Liver (tissue), 3 donors: ENCODE results near the gene SOCS2.

Experiments used
- CTCF ChIP-seq: fragments of 150-350 bp; IDR thresholded peaks from 2 replicates; pipeline ENCODE4 v1.5.1; 2017; ENCODE audit warnings: improper control_type of control experiment, low read depth, low read length; ENCODE audit not compliant: missing input control
- EGR1 ChIP-seq, 2 donors: IDR thresholded peaks; 2 replicates each; pipeline ENCODE4 v1.6.1; 2016 to 2018; ENCODE audit warnings: antibody characterized with exemption in 2 of 2, low read depth in 2 of 2
- HNF4G ChIP-seq: IDR thresholded peaks from 2 replicates; pipeline ENCODE4 v1.6.1; 2016; ENCODE audit warnings: antibody characterized with exemption
- REST ChIP-seq: IDR thresholded peaks from 2 replicates; pipeline ENCODE4 v1.6.1; 2016; ENCODE audit warnings: antibody characterized with exemption, mild to moderate bottlenecking
- RXRA ChIP-seq, 2 donors: IDR thresholded peaks; 2 replicates each; pipeline ENCODE4 v1.6.1; 2017 to 2018; ENCODE audit warnings: antibody characterized with exemption in 2 of 2, mild to moderate bottlenecking in 1 of 2
- SP1 ChIP-seq: IDR thresholded peaks from 2 replicates; pipeline ENCODE4 v1.6.1; 2018; ENCODE audit warnings: antibody characterized with exemption, mild to moderate bottlenecking
- TF ChIP-seq, protein P1 (sequence below): IDR thresholded peaks from 2 replicates; pipeline ENCODE4 v1.6.1; 2016; ENCODE audit warnings: antibody characterized with exemption
- donor health status: healthy.
- donor health status: healthy.

- TF ChIP-seq CTCF (no peak), EGR1 (IDR thresholded peaks at IDR 0.05; ENCODE audit: low read depth in 2 of 2) (no peak), HNF4G (no peak), RXRA (IDR thresholded peaks at IDR 0.05) (no peak), REST (no peak), SP1 (no peak)
- TF ChIP-seq, protein P1, sequence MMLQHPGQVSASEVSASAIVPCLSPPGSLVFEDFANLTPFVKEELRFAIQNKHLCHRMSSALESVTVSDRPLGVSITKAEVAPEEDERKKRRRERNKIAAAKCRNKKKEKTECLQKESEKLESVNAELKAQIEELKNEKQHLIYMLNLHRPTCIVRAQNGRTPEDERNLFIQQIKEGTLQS = no peak
These were observed 34.7 kb upstream of the SOCS2 start for GRCh38 chr12:93537769-93538168.
